IMR-90 (cell line): Measurements from ENCODE around the gene TIAM1.

Experiments
- BHLHE40 ChIP-seq: fragments of 150-350 bp; IDR thresholded peaks from 2 replicates; pipeline ENCODE4 v1.6.1; 2016; ENCODE audit warnings: mild to moderate bottlenecking, low read depth, low read length
- CEBPB ChIP-seq: IDR thresholded peaks from 2 replicates; pipeline ENCODE4 v1.6.1; 2012; ENCODE audit warnings: low read depth, low read length, improper control_type of control experiment
- CHD1 ChIP-seq: IDR thresholded peaks from 2 replicates; pipeline ENCODE4 v1.6.1; 2012; ENCODE audit warnings: low read depth, low read length, improper control_type of control experiment
- MXI1 ChIP-seq: IDR thresholded peaks from 2 replicates; pipeline ENCODE4 v1.6.1; 2012; ENCODE audit warnings: low read depth, mild to moderate bottlenecking, low read length, moderate library complexity, borderline replicate concordance
- NFE2L2 ChIP-seq: fragments of 150-350 bp; IDR thresholded peaks from 2 replicates; pipeline ENCODE4 v1.6.1; 2016; ENCODE audit warnings: low read depth, mild to moderate bottlenecking, low read length
- POLR2A ChIP-seq: IDR thresholded peaks from 2 replicates; pipeline ENCODE4 v1.6.1; 2012; ENCODE audit warnings: mild to moderate bottlenecking, low read depth, low read length
- RFX5 ChIP-seq: IDR thresholded peaks from 2 replicates; pipeline ENCODE4 v1.8.0; 2012; ENCODE audit warnings: low read depth, mild to moderate bottlenecking, low read length, moderate library complexity
- TF ChIP-seq, protein P1 (sequence below): conservative IDR thresholded peaks from 2 replicates; pipeline ENCODE4 v1.5.1; 2012; ENCODE audit warnings: mild to moderate bottlenecking, low read depth, low read length, improper control_type of control experiment

DNA sequence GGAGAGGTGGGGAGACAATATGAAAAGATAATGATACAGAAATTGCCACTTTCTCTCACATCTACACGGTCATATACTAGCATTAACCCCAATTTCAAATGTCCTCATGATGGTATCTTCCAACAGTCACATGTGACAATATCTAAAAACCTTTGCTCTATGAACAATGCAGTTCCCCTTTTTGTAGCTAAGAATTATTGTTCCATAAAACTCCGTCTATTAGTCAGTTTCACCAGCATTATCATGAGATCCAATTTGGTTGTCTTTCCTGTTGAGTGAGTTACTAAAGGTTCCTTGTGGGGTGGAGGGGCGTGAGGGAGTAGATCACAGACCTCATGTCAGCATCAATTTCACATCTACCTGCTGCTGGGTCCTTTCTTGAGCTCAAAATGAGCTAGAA lies 1.7 kb downstream of the TIAM1 start:
- TF ChIP-seq, protein P1, sequence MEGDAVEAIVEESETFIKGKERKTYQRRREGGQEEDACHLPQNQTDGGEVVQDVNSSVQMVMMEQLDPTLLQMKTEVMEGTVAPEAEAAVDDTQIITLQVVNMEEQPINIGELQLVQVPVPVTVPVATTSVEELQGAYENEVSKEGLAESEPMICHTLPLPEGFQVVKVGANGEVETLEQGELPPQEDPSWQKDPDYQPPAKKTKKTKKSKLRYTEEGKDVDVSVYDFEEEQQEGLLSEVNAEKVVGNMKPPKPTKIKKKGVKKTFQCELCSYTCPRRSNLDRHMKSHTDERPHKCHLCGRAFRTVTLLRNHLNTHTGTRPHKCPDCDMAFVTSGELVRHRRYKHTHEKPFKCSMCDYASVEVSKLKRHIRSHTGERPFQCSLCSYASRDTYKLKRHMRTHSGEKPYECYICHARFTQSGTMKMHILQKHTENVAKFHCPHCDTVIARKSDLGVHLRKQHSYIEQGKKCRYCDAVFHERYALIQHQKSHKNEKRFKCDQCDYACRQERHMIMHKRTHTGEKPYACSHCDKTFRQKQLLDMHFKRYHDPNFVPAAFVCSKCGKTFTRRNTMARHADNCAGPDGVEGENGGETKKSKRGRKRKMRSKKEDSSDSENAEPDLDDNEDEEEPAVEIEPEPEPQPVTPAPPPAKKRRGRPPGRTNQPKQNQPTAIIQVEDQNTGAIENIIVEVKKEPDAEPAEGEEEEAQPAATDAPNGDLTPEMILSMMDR: no peak
- no peak for TF ChIP-seq NFE2L2
- TF ChIP-seq CEBPB: no peak
- TF ChIP-seq MXI1: no peak
- no peak for TF ChIP-seq POLR2A
- no peak for TF ChIP-seq BHLHE40
- TF ChIP-seq RFX5: no peak
- no peak for TF ChIP-seq CHD1
